H1 (cell line): ENCODE data around the gene MKLN1. TPM values are rescaled to one million over a fixed set of nuclear protein-coding genes. Genes with fewer than 3 reads are reported as not detected.

ENCODE experiments used
- CTCF ChIA-PET: fragments of 300-600 bp; sonication (Branson Sonifier 250); formaldehyde crosslinking; loops from one replicate; lab custom pipeline; 2021; ENCODE audit not compliant: partially characterized antibody; lab: Charles Lee
- POLR2A ChIA-PET: fragments of 300-600 bp; sonication (Branson Sonifier 250); formaldehyde crosslinking; loops from one replicate; lab custom pipeline; 2021; ENCODE audit warnings: inconsistent platforms; ENCODE audit not compliant: partially characterized antibody; lab: Charles Lee
- DNase-seq, 2 experiments: peaks; one replicate each; pipeline versions ENCODE4 v3.0.0 to v3.0.0-alpha.2; 2010 to 2022; ENCODE audit warnings: low spot score in 2 of 2, low read depth in 1 of 2, mixed read lengths in 1 of 2
- FAIRE-seq: peaks from 2 replicates; lab custom pipeline; 2011; peaks lifted over from hg19 to GRCh38; lab: Jason Lieb, UNC
- H2AFZ ChIP-seq: 2 replicates; pipeline ENCODE4 v1.8.1; 2012; ENCODE audit warnings: low read length, inconsistent platforms
- H2AK5ac ChIP-seq: 2 replicates; pipeline ENCODE4 v1.6.1; 2013; ENCODE audit warnings: low read depth, low read length
- H2BK120ac ChIP-seq: replicated peaks from 2 replicates; pipeline ENCODE3; 2013; ENCODE audit warnings: low read depth, low read length, inconsistent platforms
- H2BK12ac ChIP-seq: 2 replicates; pipeline ENCODE4 v1.6.1; 2013; ENCODE audit warnings: low read depth, low read length
- H2BK15ac ChIP-seq: 2 replicates; pipeline ENCODE4 v1.6.1; 2013; ENCODE audit warnings: low read length
- H2BK20ac ChIP-seq: 2 replicates; pipeline ENCODE4 v1.6.1; 2013; ENCODE audit warnings: low read length
- H2BK5ac ChIP-seq: 2 replicates; pipeline ENCODE4 v1.6.1; 2013; ENCODE audit warnings: low read depth, low read length
- H3K14ac ChIP-seq: 2 replicates; pipeline ENCODE4 v1.6.1; 2013; ENCODE audit warnings: inconsistent platforms; ENCODE audit not compliant: insufficient read length
- H3K18ac ChIP-seq: 2 replicates; pipeline ENCODE4 v1.6.1; 2013; ENCODE audit warnings: low read length; ENCODE audit errors: extremely low read depth
- H3K23ac ChIP-seq: 2 replicates; pipeline ENCODE4 v1.6.1; 2013; ENCODE audit warnings: inconsistent platforms; ENCODE audit not compliant: insufficient read length
- H3K23me2 ChIP-seq: 2 replicates; pipeline ENCODE4 v1.6.1; 2013; ENCODE audit warnings: low read depth, low read length
- H3K27ac ChIP-seq: 2 replicates; pipeline ENCODE4 v1.6.1; 2011; ENCODE audit warnings: low read depth, low read length, inconsistent platforms
- H3K27me3 ChIP-seq, 4 experiments: replicated peaks in 1 of 4; 1 replicate in 1 of 4; 2 replicates in 3 of 4; pipeline versions ENCODE4 v1.6.1 to v1.8.1; 2011 to 2013; ENCODE audit warnings: low read length in 3 of 4, mild to moderate bottlenecking in 3 of 4, inconsistent platforms in 2 of 4, mixed read lengths in 2 of 4, moderate library complexity in 1 of 4; ENCODE audit not compliant: control insufficient read depth in 3 of 4, insufficient read depth in 3 of 4; ENCODE audit errors: extremely low read depth in 1 of 4
- H3K36me3 ChIP-seq, 4 experiments: 2 replicates each; pipeline versions ENCODE4 v1.6.1 to v1.8.1; 2011 to 2013; ENCODE audit warnings: mild to moderate bottlenecking in 4 of 4, low read length in 3 of 4, moderate library complexity in 2 of 4, control low read depth in 1 of 4, inconsistent platforms in 1 of 4; ENCODE audit not compliant: insufficient read depth in 4 of 4, control insufficient read depth in 2 of 4
- H3K4ac ChIP-seq: replicated peaks from 2 replicates; pipeline ENCODE3; 2013; ENCODE audit warnings: low read length, low read depth, mixed read lengths, inconsistent platforms; ENCODE audit not compliant: insufficient read length
- H3K4me1 ChIP-seq, 4 experiments: replicated peaks in 1 of 4; 1 replicate in 1 of 4; 2 replicates in 3 of 4; pipeline versions ENCODE4 v1.6.1 to v1.8.1; 2011 to 2013; ENCODE audit warnings: low read length in 3 of 4, inconsistent platforms in 2 of 4, mixed read lengths in 1 of 4; ENCODE audit not compliant: insufficient read depth in 4 of 4, control insufficient read depth in 3 of 4
- H3K4me2 ChIP-seq, 2 experiments: 2 replicates each; pipeline versions ENCODE4 v1.6.1 to v1.8.1; 2011 to 2013; ENCODE audit warnings: low read depth in 2 of 2, low read length in 2 of 2, control low read depth in 1 of 2, inconsistent platforms in 1 of 2, mild to moderate bottlenecking in 1 of 2; ENCODE audit not compliant: insufficient read depth in 1 of 2
- H3K4me3 ChIP-seq, 4 experiments: fragments of 200-600, 300-600 bp in 1 of 4; sonication (generic), shearing (Covaris generic), sonication (Bioruptor Twin) in 1 of 4; 2 replicates each; pipeline versions ENCODE4 v1.5.1 to v1.8.1; 2011 to 2016; ENCODE audit warnings: low read length in 4 of 4, low read depth in 3 of 4, control low read depth in 2 of 4, inconsistent platforms in 2 of 4, mild to moderate bottlenecking in 2 of 4, mixed read lengths in 1 of 4, moderate library complexity in 1 of 4; ENCODE audit not compliant: insufficient read depth in 2 of 4; ENCODE audit errors: extremely low read depth in 1 of 4
- H3K56ac ChIP-seq: replicated peaks from 2 replicates; pipeline ENCODE3; 2013; ENCODE audit warnings: low read depth, mild to moderate bottlenecking, mixed read lengths, low read length, inconsistent platforms; ENCODE audit not compliant: insufficient read length
- H3K79me1 ChIP-seq: 2 replicates; pipeline ENCODE4 v1.6.1; 2013; ENCODE audit warnings: low read depth, low read length, control low read depth
- H3K79me2 ChIP-seq, 2 experiments: 2 replicates each; pipeline versions ENCODE4 v1.6.1 to v1.8.1; 2012 to 2013; ENCODE audit warnings: low read length in 2 of 2, mild to moderate bottlenecking in 2 of 2, inconsistent platforms in 1 of 2; ENCODE audit not compliant: insufficient read depth in 2 of 2, control insufficient read depth in 1 of 2
- H3K9ac ChIP-seq, 4 experiments: replicated peaks in 1 of 4; 1 replicate in 1 of 4; 2 replicates in 3 of 4; pipeline versions ENCODE4 v1.6.1 to v1.8.1; 2011 to 2013; ENCODE audit warnings: low read depth in 3 of 4, low read length in 3 of 4, control low read depth in 2 of 4, mild to moderate bottlenecking in 2 of 4, moderate library complexity in 2 of 4, inconsistent platforms in 1 of 4; ENCODE audit errors: extremely low read depth in 1 of 4
- H3K9me3 ChIP-seq, 2 experiments: 2 replicates each; pipeline versions ENCODE4 v1.6.1 to v1.8.1; 2012 to 2013; ENCODE audit warnings: mild to moderate bottlenecking in 2 of 2, moderate library complexity in 2 of 2, control low read depth in 1 of 2, inconsistent platforms in 1 of 2, low read depth in 1 of 2, low read length in 1 of 2, mixed read lengths in 1 of 2; ENCODE audit not compliant: insufficient read depth in 2 of 2
- H4K20me1 ChIP-seq, 2 experiments: replicated peaks in 1 of 2; 2 replicates each; pipeline versions ENCODE3 to v1.8.1; 2011 to 2013; ENCODE audit warnings: inconsistent platforms in 2 of 2, low read length in 2 of 2, mild to moderate bottlenecking in 1 of 2; ENCODE audit not compliant: insufficient read depth in 2 of 2, control insufficient read depth in 1 of 2
- H4K5ac ChIP-seq: 2 replicates; pipeline ENCODE4 v1.6.1; 2013; ENCODE audit warnings: low read length, low read depth, mixed read lengths, inconsistent platforms; ENCODE audit not compliant: insufficient read length
- H4K8ac ChIP-seq: 2 replicates; pipeline ENCODE4 v1.8.0; 2013; ENCODE audit warnings: mild to moderate bottlenecking, moderate library complexity, low read length, inconsistent platforms; ENCODE audit not compliant: insufficient read depth; ENCODE audit errors: extremely low read depth
- H4K91ac ChIP-seq: replicated peaks from 2 replicates; pipeline ENCODE3; 2013; ENCODE audit warnings: low read length, mixed read lengths, inconsistent platforms; ENCODE audit not compliant: insufficient read length
- ATF2 ChIP-seq: IDR thresholded peaks from 2 replicates; pipeline ENCODE4 v1.6.1; 2012; ENCODE audit warnings: low read length, inconsistent platforms
- BCL11A ChIP-seq, 2 experiments: IDR thresholded peaks; one replicate each; pipeline ENCODE4 v1.6.1; 2011; ENCODE audit warnings: low read depth in 2 of 2, low read length in 2 of 2, mild to moderate bottlenecking in 2 of 2
- CHD2 ChIP-seq: IDR thresholded peaks from 2 replicates; pipeline ENCODE4 v1.6.1; 2012; ENCODE audit warnings: low read length, improper control_type of control experiment
- E2F6 ChIP-seq: IDR thresholded peaks from 2 replicates; pipeline ENCODE4 v1.6.1; 2012; ENCODE audit warnings: inconsistent platforms
- EP300 ChIP-seq, 2 experiments: IDR thresholded peaks; 1 replicate in 1 of 2; 2 replicates in 1 of 2; pipeline ENCODE4 v1.6.1; 2011 to 2012; ENCODE audit warnings: low read depth in 2 of 2, low read length in 2 of 2, mild to moderate bottlenecking in 2 of 2, borderline replicate concordance in 1 of 2, inconsistent platforms in 1 of 2, moderate library complexity in 1 of 2
- POU5F1 ChIP-seq: IDR thresholded peaks from 2 replicates; pipeline ENCODE4 v1.6.1; 2011; ENCODE audit warnings: low read depth, mild to moderate bottlenecking, low read length, moderate library complexity
- TEAD4 ChIP-seq: IDR thresholded peaks from 2 replicates; pipeline ENCODE4 v1.6.1; 2012; ENCODE audit warnings: low read depth, low read length, inconsistent platforms, mixed read lengths
- YY1 ChIP-seq: IDR thresholded peaks from 2 replicates; pipeline ENCODE4 v1.6.1; 2011; ENCODE audit warnings: low read depth, mild to moderate bottlenecking, low read length
- WGBS, 2 experiments: shearing (Covaris generic) in 1 of 2; methylation state at CpG; one replicate each; pipeline versions ENCODE4 v1.1.6 to v1.1.7; 2013 to 2015; ENCODE audit warnings: low lambda C conversion rate in 2 of 2, mixed read lengths in 2 of 2, inconsistent platforms in 1 of 2, low coverage in 1 of 2, missing lambda C conversion rate in 1 of 2; ENCODE audit not compliant: insufficient replicate concordance in 2 of 2, insufficient coverage in 1 of 2, insufficient read length in 1 of 2; ENCODE audit errors: extremely low coverage in 1 of 2, missing lambda C conversion rate in 1 of 2; 5-methylcytosine and 5-hydroxymethylcytosine counted together
- polyA plus RNA-seq, 7 experiments: library from polyadenylated mRNA; depleted of rRNA in 3 of 7; stranded (reverse) in 5 of 7; unstranded in 2 of 7; fragments of >200 nt in 5 of 7; fragments of 200-250 nt in 2 of 7; gene quantifications; 1 replicate in 5 of 7; 2 replicates in 1 of 7; 4 replicates in 1 of 7; pipeline versions ENCODE4 v1.2.1 to v1.2.3, GENCODE V29; 2011 to 2013; ENCODE audit warnings: missing spikeins in 2 of 7, mixed read lengths in 2 of 7
- total RNA-seq: library from RNA; stranded (reverse); fragmentation: NEBNext Ultra II Directional; extraction: Animal tissue kit (Norgen Biotek cat#: 25700); gene quantifications from 2 replicates; pipeline ENCODE4 v1.2.1, GENCODE V29; 2021

MKLN1 gene
- total and polyA plus RNA-seq, 2 of the 8 experiments (the other 6 are each of a cell fraction or from before 2014, with no cell fraction given): 22.3 to 50.9 TPM

DNA sequence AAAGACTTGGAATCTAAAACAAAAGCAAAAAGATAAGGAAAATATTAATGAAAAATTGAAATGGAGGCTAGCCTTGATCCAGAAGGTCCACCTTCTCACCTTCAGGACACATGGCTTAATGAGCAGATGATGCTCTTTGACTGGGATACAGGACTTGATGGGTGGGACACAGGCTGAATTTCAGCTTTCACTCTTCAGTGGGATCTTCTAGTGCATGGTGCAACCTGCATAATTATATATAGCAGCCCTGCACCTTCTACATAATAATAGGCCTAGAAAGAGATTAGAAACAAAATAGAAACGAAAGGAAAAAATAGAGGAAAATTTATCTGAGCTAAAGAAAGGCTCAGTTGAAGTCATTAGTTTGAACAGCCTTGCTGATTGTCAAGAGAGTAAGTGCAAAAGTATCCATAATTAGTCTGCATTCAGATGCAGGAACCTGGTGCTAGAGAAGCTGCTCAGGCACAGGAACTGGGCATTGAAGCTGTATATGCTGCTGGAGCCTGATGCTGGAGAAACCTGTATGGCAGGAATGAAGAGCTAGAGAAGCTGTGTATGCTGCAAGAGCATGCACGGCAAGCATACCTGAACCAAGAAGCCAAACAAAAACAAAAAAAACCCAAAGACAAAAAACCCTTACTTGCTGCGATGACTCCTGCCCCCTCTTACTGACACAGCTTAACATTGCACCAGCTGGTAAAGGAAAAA, 19.4 kb downstream of the MKLN1 start:
- H3K9ac ChIP-seq: no peak overlapping the region; a peak in 1 of 7 replicates
- TF ChIP-seq EP300 (IDR thresholded peaks at IDR 0.05; ENCODE audit: borderline replicate concordance in 1 of 2, low read depth in 2 of 2, low read length in 2 of 2): 0 out of 3 replicates have a peak, but pooled peaks of 1 of the 2 experiments have one; percentile 12
- no peak for TF ChIP-seq BCL11A (IDR thresholded peaks at IDR 0.05; ENCODE audit: low read depth in 2 of 2, low read length in 2 of 2)
- TF ChIP-seq YY1: peak; percentile 32; the same call in 1 of the 2 replicates
- TF ChIP-seq TEAD4: peak; percentile 42; the same call in 1 of the 2 replicates
- TF ChIP-seq POU5F1: 0 out of 2 replicates have a peak, but pooled peaks have one; percentile 22
- TF ChIP-seq E2F6: no peak
- no peak for TF ChIP-seq CHD2
- peak; percentile 58; the same call in 1 of the 2 replicates for TF ChIP-seq ATF2

More for the DNA sequence above, 19.4 kb downstream of the MKLN1 start:
- Histone ChIP-seq H2BK12ac (no peak overlapping the region), H3K27me3 (no peaks in the 10 kb centered on the region), H2BK15ac (no peak overlapping the region), H2BK20ac (no peak overlapping the region), H3K56ac (no peak overlapping the region), H2BK120ac (no peak overlapping the region), H3K9me3 (no peaks in the 10 kb centered on the region; a peak in 1 of 4 replicates), H3K27ac (0 out of 2 replicates have a peak overlapping the region, but pooled peaks have one; percentile 33), H3K4me1 (peaks cover 0 to 7% (median 5%) of the 10 kb centered on the region in 4 experiments; a peak in 3 of 7 replicates), H2BK5ac (no peak overlapping the region), H3K4me2 (peak overlapping the region; percentile 40 to 64), H3K23me2 (no peaks in the 10 kb centered on the region), H3K18ac (no peak overlapping the region), H3K4me3 (peak overlapping the region in 2 of 4 experiments; percentile 1 to 20; a peak in 2 of 8 replicates), H4K8ac (no peak overlapping the region), H3K4ac (no peak overlapping the region), H2AK5ac (no peak overlapping the region), H4K91ac (no peak overlapping the region), H2AFZ (no peak overlapping the region), H3K36me3 (peaks cover 0 to 3% (median 0%) of the 10 kb centered on the region in 4 experiments; a peak in 1 of 8 replicates), H4K20me1 (peaks cover 0 to 2% of the 10 kb centered on the region in 2 experiments), H3K79me1 (no peaks in the 10 kb centered on the region; the same call in 1 of the 2 replicates), H3K79me2 (peaks cover 13 to 88% of the 10 kb centered on the region in 2 experiments), H3K23ac (no peak overlapping the region), H4K5ac (no peak overlapping the region), H3K14ac (no peak overlapping the region)
- no peak for DNase-seq
- FAIRE-seq: peak; percentile 68
- ChIA-PET POLR2A (interaction anchor here (0.6 to 1.5 kb wide), 4 partner anchors 9 to 371 kb away, joined by 3 to 4 read pairs (median 3); partner anchors contain the start of gene MKLN1), CTCF (interaction anchor here (1.2 to 1.9 kb wide), 2 partner anchors 9 to 24 kb away, joined by 4 to 7 read pairs; no protein-coding TSS in a partner anchor)
- WGBS, 2 experiments: 19% methylated on average over 3 of the region's 3 CpGs; no CpG with 5 or more reads in 1 of the 2 experiments
